Stimulated activated CD8-positive, alpha-beta memory T cell treated with anti-CD3 and anti-CD28 coated beads, Interleukin-7, amount 100 ng/mL, for 4 hours (primary cell): ENCODE data around the gene NCOA3.
A peak's percentile ranks its signal among the peaks of the same experiment; 100 is the strongest.

ENCODE experiments used
- DNase-seq, 2 donors: peaks; one replicate each; pipeline ENCODE4 v3.0.0-alpha.2; 2020; ENCODE audit warnings: low read depth in 2 of 2

The NCOA3 gene

DNA sequence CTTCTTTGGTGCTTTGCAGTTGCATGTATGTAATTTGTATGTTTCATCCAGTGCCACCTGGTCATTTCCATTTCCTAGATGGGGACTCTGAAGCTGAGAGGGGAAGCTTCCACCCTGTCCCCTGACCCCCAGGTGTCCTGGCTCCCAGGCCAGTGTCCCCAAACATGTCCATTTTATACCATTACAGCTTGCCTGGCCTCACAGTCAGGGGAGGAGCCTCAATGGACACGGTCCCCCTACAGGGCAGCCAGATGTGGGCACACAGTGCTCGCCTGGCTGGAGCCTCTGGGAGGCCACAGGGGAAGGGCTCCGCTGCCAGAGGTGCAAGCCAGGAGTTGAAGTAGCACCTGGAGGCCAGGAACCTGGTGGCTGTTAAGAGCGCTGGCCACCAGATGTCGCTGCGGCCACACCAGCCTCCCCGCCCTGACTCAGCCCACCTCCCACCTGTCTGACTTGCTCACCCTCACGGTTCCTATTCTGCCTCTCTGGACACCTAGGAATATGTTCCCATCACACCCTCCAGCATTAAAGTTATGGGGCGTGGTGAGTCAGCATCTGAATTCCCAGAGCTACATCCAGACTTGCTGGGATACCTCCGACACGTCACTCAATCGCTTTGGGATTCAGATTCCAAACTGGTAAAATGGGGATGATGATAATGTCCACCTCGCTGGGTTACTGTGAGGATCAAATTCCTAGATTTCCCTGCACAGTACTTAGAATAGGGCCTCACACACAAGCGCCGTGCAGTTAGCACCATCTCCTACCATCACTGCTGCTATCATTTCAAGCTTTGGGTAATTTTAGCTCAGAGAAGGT is 176.2 kb downstream of the NCOA3 start:
- peak; percentile 18 to 33 for DNase-seq

DNA sequence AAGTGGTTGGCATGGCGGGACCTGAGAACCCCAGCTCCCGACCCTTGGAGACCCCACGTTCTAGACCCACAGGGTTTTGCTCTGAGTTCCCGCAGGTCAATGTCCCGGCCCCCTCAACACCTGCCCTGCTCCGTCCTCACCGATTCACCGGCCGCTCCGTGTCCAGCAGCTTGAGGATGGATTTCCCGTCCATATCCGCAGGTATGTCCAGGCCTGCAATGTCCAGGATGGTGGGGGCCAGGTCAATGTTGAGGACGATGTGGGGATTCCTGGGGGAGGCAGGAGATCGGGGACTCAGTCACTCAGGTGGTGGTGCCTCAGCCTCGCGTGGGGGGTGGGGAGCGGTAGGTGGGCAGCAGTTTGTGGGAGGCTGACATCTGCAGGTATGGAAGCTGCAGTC is 176.8 kb downstream of the NCOA3 start:
- no peak for DNase-seq

DNA sequence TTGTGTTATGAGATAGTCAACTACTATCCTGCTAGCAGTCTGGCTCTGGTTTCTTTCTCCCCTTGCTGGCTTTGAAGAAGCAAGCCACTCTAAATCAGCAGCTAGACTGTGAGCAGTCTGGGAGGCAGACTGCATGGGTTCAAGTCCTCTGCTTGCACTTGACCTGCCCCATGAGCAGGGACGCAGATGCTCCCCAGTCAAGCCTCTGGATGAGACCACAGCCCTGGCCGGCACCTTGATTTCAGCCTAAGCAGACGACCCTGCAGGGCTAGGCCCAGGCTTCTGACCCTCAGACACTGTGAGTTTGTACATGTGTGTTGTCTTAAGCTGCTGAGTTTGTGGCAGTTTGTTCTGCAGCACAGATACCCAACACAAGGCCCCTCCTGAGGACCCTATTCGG is 177.8 kb downstream of the NCOA3 start:
- no peak for DNase-seq

DNA sequence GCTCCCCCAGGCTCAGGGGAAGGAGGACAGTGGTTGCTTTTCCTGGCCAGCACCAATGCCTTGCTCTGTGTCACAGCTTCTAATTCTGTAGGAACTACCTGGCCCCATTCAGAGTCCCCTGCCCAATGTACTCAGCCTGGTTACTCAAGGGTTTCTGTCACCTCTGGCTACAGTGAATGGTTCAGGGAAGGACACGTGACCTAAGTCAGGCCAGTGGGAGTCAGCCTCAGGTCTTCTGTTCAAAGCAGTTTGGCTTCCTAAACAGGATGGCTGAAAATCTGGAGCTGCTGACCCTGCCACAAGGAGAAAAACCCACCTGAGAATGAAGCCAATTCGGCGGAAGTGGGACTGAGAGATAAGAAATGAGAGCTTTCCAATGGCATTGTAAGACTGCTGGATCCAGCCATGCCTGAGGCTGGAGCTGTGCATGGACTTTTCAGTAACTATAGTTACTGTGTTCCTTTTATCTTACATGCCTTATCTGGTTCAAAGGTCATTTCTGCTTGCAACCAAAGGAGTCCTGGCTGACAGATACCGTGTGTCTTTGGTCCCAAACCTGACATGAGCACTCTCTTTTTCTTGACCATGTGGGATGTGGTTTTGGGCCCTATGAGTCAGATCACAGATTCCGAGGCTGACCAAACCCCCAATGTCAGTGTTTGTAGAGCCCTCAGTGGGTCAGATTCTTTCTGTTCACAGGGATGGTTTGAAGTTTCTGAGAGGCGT is 179.3 kb downstream of the NCOA3 start:
- DNase-seq = no peak

DNA sequence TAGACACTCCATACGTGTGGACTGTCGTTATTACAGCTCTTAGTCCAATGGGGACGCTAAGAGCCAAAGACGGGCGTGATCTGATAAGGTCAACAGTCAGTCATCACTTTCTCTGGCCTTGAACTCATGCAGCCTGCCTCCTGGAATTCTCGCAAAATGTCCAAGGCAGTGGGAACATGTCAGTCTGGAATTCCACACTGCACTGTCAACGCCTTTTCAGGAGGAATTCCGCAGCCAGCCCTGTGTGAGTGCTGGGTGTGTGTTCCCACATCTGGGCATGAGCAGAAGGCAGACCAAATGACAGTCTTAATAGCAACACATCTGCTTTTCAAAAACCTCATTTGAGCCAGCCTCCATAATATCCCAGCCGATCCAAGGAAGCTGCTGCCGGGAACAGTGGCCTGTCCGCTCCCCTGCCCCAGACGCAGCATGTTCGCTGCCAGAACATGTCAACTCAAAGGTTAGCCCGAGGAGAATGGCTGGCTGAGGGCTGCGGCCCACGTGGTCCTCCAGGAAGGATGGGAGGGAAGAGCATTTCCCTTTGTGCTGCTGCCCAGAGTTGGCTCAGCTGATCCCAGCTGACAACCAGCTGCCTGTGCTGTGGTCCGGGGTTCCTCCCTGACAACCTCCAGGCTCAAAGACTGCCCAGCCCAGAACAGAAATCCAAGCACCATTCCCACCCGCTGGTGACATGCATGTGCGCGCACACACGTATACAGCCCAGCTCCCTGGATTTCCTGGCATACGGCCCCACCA is 180.5 kb downstream of the NCOA3 start:
- DNase-seq = no peak

DNA sequence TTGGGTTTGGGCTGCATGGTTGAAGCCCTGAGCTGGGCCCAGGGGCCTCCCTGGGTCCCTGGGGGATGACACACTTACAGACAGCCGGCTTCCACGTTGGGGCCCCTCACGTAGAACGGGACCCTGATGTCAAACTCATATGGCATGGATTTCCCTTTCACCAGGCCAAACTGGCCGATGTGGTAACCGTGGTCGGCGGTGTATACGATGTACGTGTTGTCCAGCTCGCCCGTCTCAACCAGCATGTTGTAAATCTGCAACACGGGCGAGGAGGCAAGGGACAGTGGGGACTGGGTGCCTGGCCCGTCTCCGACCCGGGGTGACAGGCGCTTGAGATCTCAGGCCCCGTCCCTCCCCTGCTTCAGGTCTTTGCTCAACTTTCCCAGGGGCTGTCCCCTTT is 181.2 kb downstream of the NCOA3 start:
- DNase-seq = no peak

DNA sequence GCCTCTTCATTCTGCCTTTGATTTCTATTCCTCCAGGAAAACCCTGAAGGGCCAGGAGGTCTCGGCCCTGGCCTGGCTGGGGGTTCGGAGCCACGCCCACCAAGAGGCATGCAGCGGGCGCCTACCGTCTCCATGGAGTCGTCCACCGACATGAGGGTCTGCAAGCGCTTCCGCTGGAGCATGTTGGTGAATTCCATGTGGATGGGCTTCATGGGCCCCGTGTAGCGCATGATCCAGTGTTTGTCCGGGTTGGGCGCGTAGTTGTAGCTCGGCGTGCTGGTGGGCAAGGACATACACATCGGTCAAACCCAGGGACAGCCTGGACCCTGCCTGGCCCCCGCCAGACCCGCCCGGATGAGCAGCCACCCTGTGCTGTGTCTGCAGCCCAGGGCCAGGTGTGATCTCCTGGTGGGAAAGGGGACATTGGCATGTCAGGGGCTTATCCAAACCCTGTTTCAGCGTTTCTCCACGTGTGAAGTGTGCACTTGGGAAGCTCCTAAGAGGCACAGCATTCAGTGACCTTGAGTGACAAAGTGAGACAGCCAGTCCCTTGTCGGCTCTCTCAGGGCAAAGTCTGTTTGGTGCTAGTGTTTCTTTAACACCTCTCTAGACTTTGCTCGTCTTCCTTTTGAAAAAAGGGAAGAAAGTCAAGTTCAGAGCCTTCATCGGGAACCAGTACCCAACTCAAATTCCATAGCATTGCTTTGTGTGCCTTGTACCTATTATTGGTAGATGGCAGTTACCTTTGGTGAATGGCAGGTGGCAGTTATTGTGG is 182.8 kb downstream of the NCOA3 start:
- DNase-seq = no peak

DNA sequence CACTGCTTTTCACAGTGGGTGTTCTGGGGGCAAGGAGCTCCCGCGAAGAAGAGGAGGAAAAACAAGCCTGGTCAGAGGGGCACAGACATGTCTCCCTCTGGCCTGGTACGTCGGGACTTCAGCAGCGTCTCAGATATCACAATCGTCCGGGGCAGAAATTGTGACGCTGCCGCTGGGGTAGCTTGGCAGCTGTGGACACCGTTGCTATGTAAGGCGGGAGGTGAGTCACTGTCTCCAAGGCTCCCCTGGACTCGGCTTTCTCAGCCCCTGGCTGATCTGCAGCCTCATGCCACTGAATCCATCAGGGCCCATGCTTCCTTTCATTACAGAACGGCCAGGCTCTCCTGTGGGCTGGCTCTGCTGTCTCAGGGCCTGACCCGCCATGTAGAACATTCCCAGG is 184.9 kb downstream of the NCOA3 start:
- no peak for DNase-seq

DNA sequence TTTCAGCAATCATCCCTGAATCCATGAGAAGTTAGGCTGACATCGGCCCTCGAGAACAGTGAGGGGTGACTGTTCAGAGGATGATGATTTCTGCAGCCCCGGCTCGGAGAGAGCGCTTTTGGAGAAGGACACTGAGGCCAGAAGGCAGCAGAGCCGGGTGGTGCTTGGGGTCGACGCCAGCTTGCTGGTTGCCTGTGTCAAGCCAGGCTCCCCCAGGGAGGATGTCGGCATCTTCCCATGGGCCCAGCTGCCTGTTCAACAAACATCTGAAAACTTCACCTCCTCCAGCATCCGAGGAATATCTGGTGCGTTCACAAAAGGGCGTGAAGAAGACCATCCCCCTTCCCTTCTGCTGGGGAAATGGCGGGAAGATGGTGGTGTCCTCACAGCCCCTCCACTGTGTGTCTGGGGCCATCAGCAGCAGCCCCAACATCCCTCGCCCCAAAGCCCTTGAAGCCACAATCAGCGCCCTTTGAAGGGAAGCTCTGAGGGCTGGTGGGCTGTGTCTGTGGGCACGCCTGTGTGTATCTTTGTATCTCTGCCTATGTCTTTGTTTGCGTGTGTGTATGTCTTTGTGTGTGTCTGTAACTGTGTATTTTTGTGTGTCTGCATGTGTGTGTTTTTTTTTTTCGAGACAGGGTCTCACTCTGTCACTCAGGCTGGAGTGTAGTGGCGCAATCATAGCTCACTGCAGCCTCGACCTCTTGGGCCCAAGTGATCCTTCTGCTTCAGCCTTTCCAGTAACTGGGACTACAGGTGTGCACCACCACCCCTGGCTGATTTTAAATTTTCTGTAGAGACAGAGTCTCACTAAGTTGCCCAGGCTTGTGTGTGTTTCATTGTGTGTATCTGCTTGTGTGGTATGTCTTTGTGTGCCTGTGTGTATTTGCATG is 185.7 kb downstream of the NCOA3 start:
- DNase-seq = no peak

DNA sequence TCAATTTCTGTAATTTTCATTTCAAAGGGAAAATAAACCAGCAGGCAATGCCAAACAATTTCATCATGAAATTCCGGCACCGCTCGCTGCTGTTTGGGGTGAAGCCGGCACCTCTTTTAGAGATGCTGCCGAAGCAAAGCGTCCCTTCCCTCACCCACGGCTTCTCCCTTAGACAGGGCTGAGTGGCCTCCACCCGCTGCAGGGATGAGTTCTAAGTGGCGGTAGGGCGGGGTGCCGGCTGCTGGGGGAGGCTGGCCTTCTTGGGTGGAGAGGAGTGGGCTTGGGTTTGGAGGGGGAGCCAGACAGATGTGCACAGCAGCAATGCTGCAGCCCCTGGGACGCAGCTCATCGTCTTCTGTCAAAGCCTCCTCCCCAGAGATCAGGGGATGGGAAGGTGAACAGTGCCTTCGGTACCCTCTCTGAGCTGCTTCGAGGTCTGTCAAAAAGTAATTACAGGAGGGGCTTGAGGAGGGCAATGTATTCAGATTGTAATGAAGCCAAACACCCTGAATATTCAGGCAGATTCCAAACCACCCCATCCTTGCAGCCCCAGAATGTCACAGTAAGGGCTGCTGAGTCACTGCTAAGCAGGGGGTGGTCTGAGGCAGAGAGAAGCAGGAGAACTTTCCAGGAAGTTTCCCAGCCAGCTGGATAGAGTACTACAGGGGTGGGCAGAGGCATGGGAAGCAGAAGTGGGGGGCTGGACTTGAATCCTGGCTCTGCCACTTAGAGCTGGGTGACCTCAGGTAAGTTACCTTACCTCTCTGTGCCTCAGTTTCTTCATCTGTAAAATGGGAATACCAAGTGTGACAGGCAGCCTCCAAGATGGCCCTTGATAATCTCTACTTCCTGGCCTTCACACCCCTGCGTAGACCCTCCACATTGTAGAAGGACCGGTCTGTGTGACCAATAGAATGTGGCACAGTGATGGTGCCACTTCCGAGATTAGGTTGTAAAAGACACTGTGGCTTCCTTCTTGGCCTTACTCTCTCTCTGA is 187.0 kb downstream of the NCOA3 start:
- no peak for DNase-seq

DNA sequence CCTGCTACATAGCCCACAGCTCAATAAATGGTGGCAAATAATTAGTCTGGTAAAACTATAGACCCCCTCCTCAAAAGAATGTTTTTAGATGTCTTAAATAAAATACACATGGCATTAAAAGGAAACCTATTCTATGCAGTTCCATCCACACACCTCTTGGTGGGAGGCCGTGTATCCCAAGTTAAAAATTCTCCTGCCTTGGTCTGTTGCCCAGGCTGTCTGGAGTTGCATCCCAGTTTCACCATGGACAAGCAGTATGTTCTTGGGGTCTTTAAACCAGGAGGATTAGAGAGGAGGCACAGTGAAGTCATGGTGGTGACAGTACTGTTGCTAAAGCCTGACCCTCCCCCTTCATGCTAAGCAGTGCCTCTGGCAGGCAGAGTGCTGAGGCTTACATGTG is 188.0 kb downstream of the NCOA3 start:
- no peak for DNase-seq

DNA sequence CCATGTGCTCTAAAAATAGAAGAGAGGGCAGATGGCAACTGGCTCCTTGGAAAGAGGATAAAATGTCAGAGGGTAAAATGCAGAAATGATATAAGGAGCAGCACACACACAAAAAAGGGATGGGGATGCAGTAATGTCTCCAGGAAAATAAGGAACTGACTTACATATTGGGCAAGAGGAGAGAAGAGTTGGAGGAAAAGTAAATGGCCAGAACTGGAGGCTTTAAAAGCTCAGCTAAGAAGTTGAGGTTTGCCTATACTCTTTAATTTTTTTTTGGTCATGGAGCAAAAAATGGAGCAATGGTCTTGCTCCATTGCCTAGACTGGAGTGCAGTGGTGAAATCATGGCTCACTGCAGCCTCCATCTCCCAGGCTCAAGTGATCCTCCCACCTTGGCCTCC is 189.9 kb downstream of the NCOA3 start:
- DNase-seq = no peak

DNA sequence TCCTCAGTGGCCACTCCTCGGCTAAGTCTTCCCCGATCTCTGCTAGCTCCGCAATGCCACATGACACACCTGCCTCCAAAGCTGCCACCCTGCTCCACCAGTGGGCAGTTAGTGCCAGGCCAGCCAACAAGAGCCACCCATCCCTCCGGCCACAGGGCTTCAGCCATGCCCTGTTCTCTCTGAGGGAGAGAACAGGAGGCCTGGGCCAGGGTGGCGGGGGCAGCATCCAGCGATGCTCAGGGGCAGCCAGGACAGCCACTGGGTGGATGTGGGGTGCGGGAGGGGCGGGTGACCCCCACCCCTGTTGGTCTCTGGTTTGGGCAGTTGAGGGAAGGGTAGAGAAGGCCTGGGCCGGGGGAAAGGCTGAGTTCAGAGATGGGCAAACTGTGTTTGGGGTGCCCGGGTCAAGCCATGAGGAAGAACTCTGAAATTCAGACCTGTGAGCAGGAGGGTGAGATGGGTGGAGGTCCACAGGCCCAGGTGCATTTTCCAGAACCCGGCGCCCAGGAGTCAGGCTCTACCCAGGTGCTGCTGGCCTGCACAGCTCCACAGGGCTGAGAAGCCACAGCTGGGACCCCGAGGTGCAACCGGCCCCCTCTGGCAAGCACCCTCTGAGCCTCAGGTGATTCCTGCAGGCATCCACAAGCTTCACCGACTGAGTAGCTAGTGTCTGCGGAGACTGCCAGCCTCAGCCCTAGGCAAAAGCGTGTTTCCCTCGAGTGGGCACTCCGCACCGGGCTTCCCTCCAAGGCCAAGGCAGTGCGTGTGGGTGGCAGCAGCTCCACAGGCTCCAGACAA is 192.5 kb downstream of the NCOA3 start:
- no peak for DNase-seq

DNA sequence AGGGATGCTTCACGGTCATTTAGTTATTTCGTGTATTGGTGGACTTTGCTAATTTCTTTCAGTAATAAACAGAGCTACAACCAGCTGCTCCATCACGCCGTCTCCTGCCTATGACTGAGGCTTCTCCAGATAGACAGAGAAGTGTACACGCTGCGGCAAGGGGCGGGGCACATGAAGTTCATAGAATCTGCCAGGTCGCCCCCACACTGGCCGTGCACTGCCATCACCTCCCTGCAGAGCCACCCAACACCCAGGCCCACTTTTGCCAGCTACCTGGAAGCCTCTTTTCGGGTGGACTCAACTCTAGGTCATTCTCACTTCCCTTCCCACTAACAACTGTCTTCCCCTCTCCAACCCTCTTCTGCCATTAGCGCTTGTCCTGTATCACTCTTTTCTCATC is 195.2 kb downstream of the NCOA3 start:
- DNase-seq = no peak

DNA sequence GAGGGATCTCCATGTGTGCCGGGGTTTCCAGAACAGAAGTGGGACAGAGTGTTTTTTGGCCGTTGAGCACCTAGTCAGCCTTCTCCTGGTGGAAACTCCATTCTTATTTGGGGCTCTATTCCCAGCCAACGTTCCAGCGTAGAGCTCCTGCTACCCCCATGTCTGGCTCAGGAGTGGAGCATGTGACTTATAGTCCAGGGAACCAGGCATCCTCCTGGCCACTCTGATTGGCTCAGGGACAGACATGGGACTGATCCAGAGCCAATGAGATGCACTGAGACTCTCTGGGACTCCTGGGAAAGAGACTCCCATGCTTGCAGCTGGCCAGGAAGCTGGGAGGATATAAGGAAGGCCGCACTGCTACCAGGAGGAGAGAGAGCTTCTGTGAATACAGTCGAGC is 196.5 kb downstream of the NCOA3 start:
- DNase-seq = no peak

DNA sequence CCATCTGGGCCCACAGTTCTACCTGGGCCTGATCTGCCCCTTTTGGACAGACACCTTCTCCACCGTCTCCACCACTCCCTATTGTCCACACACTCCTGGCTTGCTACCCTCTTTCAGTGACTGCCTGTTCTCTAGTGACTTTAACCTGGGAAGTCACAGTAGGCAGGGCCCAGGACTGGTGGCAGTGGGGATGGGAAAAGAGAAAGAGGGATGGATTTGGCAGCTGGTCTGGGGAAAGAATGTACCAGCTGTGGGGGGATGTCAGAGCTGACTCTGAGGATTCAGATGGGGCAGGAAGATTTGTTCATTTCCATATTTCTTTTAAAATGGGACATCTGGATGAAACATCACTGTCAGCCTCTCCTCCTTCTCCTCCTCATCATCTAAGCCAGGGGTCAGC is 198.1 kb downstream of the NCOA3 start:
- no peak for DNase-seq

DNA sequence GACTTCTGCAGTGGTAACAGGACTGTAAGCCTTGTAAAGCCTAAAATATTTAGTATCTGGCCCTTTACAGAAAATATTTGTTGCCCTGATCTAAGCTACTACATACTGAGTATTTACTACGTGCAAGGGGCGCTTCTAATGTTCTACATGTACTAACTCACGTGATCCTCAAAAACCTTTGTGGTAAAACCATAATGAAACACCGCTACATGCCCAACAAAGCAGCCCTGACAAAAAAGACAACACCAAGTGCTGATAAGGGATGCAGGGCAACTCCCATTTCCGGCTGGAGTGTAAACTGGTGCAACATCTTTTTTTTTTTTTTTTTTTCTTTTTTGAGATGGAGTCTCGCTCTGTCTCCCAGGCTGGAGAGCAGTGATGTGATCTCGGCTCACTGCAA is 198.6 kb downstream of the NCOA3 start:
- DNase-seq = no peak

DNA sequence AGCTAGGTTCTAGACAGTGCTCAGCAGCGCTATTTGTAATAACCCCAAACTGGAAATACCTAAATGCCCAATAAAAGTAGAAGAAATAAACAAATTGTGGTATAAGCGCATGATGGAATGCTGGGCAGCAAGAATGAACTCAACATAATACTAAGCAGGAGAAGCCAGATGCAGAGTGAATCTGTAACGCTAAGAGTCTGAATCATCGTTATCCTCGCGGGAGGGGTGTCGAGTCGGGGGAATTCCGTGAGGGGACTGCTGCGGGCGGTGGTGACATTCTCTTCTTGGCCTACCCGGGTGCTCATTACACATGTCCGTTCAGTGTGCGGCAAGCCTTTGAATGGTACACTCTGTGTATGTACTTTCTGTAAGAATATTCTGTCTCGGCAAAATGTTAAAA is 199.9 kb downstream of the NCOA3 start:
- DNase-seq = no peak

DNA sequence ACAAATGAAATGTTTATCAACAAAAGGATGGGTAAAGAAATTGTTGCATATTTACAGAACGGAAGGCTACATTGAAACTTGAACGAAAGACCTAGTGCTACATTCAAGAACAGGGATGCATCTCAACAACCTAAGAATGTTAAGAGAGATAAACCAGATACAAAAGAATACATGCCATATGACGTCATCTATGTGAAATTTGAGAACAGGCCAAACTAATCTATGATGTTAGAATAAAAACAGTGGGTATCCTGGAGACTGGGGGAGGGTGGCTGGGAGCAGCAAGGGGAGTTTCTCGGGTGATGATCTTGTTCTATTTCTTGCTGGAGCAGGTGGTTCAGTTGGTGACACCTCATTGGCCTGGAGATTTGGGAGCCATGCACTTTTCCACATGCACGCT is 202.1 kb downstream of the NCOA3 start:
- no peak for DNase-seq
